ENCODE results near the gene ZNF460.

The ZNF460 gene

GRCh38 chr19:57324992-57325391, 44.7 kb downstream of the ZNF460 start:
- Histone ChIP-seq H3K9me3 (replicated peaks; ENCODE audit: insufficient read depth, low read length) (no peaks in the 10 kb centered on the region), H3K79me2 (ENCODE audit: low read length) (peaks cover 26% of the 10 kb centered on the region), H3F3A (ENCODE audit: insufficient read depth, low read length) (no peaks in the 10 kb centered on the region), H3K4me1 (ENCODE audit: low read length) (peaks cover 12% of the 10 kb centered on the region), H3K4me3 (ENCODE audit: low read length) (no peak overlapping the region), H3K9me2 (replicated peaks; ENCODE audit: insufficient read depth, low read length) (no peaks in the 10 kb centered on the region), H3K4me2 (ENCODE audit: low read depth, low read length) (no peak overlapping the region), H2AFZ (ENCODE audit: low read length) (no peak overlapping the region), H3K36me3 (replicated peaks; ENCODE audit: insufficient read depth, low read length) (peaks cover 25% of the 10 kb centered on the region), H3K27ac (ENCODE audit: low read length) (no peak overlapping the region), H3K9ac (ENCODE audit: low read length) (no peak overlapping the region), H3K27me3 (replicated peaks; ENCODE audit: insufficient read depth, low read length) (no peaks in the 10 kb centered on the region), H4K20me1 (ENCODE audit: insufficient read depth, low read length) (no peaks in the 10 kb centered on the region)
- DNase-seq, result no peak
- TF ChIP-seq EZH2phosphoT487 (IDR thresholded peaks at IDR 0.05; ENCODE audit: low read length) (no peak), EZH2 (optimal IDR thresholded peaks at IDR 0.05; ENCODE audit: low read depth, low read length) (no peak), CTCF (IDR thresholded peaks at IDR 0.05; ENCODE audit: low read length) (no peak)

GRCh38 chr19:57327993-57328392, 47.7 kb downstream of the ZNF460 start:
- H3K9ac ChIP-seq (ENCODE audit: low read length), result no peak overlapping the region
- no peak overlapping the region for H3K27ac ChIP-seq (ENCODE audit: low read length)
- H3K36me3 ChIP-seq (replicated peaks; ENCODE audit: insufficient read depth, low read length), result peaks cover 25% of the 10 kb centered on the region
- H3F3A ChIP-seq (ENCODE audit: insufficient read depth, low read length), result no peaks in the 10 kb centered on the region
- DNase-seq, result no peak
- no peak overlapping the region for H3K4me3 ChIP-seq (ENCODE audit: low read length)
- H3K27me3 ChIP-seq (replicated peaks; ENCODE audit: insufficient read depth, low read length), result no peaks in the 10 kb centered on the region
- no peaks in the 10 kb centered on the region for H3K9me3 ChIP-seq (replicated peaks; ENCODE audit: insufficient read depth, low read length)
- no peak for TF ChIP-seq EZH2 (optimal IDR thresholded peaks at IDR 0.05; ENCODE audit: low read depth, low read length)
- TF ChIP-seq EZH2phosphoT487 (IDR thresholded peaks at IDR 0.05; ENCODE audit: low read length), result no peak
- TF ChIP-seq CTCF (IDR thresholded peaks at IDR 0.05; ENCODE audit: low read length), result no peak
- no peak overlapping the region for H2AFZ ChIP-seq (ENCODE audit: low read length)
- no peaks in the 10 kb centered on the region for H4K20me1 ChIP-seq (ENCODE audit: insufficient read depth, low read length)
- H3K4me1 ChIP-seq (ENCODE audit: low read length), result no peaks in the 10 kb centered on the region
- no peak overlapping the region for H3K4me2 ChIP-seq (ENCODE audit: low read depth, low read length)
- H3K79me2 ChIP-seq (ENCODE audit: low read length), result no peaks in the 10 kb centered on the region; the same call in 1 of the 2 replicates
- no peaks in the 10 kb centered on the region for H3K9me2 ChIP-seq (replicated peaks; ENCODE audit: insufficient read depth, low read length)

- no peak overlapping the region for H3K4me2 ChIP-seq (ENCODE audit: low read depth, low read length)
- no peak for TF ChIP-seq EZH2 (optimal IDR thresholded peaks at IDR 0.05; ENCODE audit: low read depth, low read length)
- no peak for TF ChIP-seq CTCF (IDR thresholded peaks at IDR 0.05; ENCODE audit: low read length)
- TF ChIP-seq EZH2phosphoT487 (IDR thresholded peaks at IDR 0.05; ENCODE audit: low read length), result no peak
Observed at GRCh38 chr19:57334191-57334590, 53.9 kb downstream of the ZNF460 start.

More at GRCh38 chr19:57334191-57334590, 53.9 kb downstream of the ZNF460 start:
- H3K9me2 ChIP-seq (replicated peaks; ENCODE audit: insufficient read depth, low read length), result no peaks in the 10 kb centered on the region
- H3K36me3 ChIP-seq (replicated peaks; ENCODE audit: insufficient read depth, low read length), result no peaks in the 10 kb centered on the region
- H3K27ac ChIP-seq (ENCODE audit: low read length), result no peak overlapping the region
- no peaks in the 10 kb centered on the region for H3K4me1 ChIP-seq (ENCODE audit: low read length)
- no peaks in the 10 kb centered on the region for H4K20me1 ChIP-seq (ENCODE audit: insufficient read depth, low read length)
- no peak overlapping the region for H3K9ac ChIP-seq (ENCODE audit: low read length)
- H3K4me3 ChIP-seq (ENCODE audit: low read length), result no peak overlapping the region
- H3K9me3 ChIP-seq (replicated peaks; ENCODE audit: insufficient read depth, low read length), result no peaks in the 10 kb centered on the region
- no peak for DNase-seq
- no peak overlapping the region for H2AFZ ChIP-seq (ENCODE audit: low read length)
- H3K79me2 ChIP-seq (ENCODE audit: low read length), result no peaks in the 10 kb centered on the region
- no peaks in the 10 kb centered on the region for H3K27me3 ChIP-seq (replicated peaks; ENCODE audit: insufficient read depth, low read length)
- no peaks in the 10 kb centered on the region for H3F3A ChIP-seq (ENCODE audit: insufficient read depth, low read length)
